K562 (cell line): ENCODE data around the gene RPL39. TPM values are rescaled to one million over a fixed set of nuclear protein-coding genes. Genes with fewer than 3 reads are reported as not detected.

ENCODE experiments used
- AFF1 ChIP-seq, 2 experiments: fragments of 450-650 bp; IDR thresholded peaks; 2 replicates each; pipeline ENCODE4 v1.6.1; 2018; ENCODE audit warnings: mild to moderate bottlenecking in 2 of 2, low read depth in 1 of 2; ENCODE audit not compliant: partially characterized antibody in 2 of 2
- COPS2 ChIP-seq: fragments of 450-650 bp; conservative IDR thresholded peaks from 2 replicates; pipeline ENCODE4 v1.6.1; 2016; ENCODE audit warnings: mild to moderate bottlenecking, moderate library complexity
- EWSR1 ChIP-seq: fragments of 450-650 bp; IDR thresholded peaks from 2 replicates; pipeline ENCODE4 v1.6.1; 2018; ENCODE audit warnings: borderline replicate concordance, mild to moderate bottlenecking, low read depth, moderate library complexity; ENCODE audit not compliant: partially characterized antibody
- FOXP1 ChIP-seq: sonication (generic); formaldehyde crosslinking; IDR thresholded peaks from 2 replicates; pipeline ENCODE4 v1.8.0; 2022; ENCODE audit warnings: mild to moderate bottlenecking, missing genetic modification reagents
- GTF2E2 ChIP-seq: fragments of 200-800 bp; sonication (Bioruptor generic); IDR thresholded peaks from 2 replicates; pipeline ENCODE4 v1.6.1; 2016; ENCODE audit warnings: missing genetic modification characterization, missing compliant biosample characterization
- HMBOX1 ChIP-seq: sonication (generic); IDR thresholded peaks from 2 replicates; pipeline ENCODE4 v1.6.1; 2016
- KDM1A ChIP-seq, 2 experiments: fragments of 450-650 bp; IDR thresholded peaks; 2 replicates each; pipeline ENCODE4 v1.6.1; 2016; ENCODE audit warnings: mild to moderate bottlenecking in 2 of 2
- KLF6 ChIP-seq: fragments of 250-450 bp; sonication (Bioruptor Pico); IDR thresholded peaks from 2 replicates; pipeline ENCODE4 v1.4.0; 2020; ENCODE audit warnings: mild to moderate bottlenecking, moderate library complexity, borderline replicate concordance
- MBD1 ChIP-seq: fragments of 250-450 bp; sonication (Bioruptor Pico); IDR thresholded peaks from 2 replicates; pipeline ENCODE4 v1.8.0; 2022; ENCODE audit warnings: inconsistent platforms
- NR2C1 ChIP-seq, 2 experiments: fragments of 450-650 bp; IDR thresholded peaks; 2 replicates each; pipeline ENCODE4 v1.6.1; 2017; ENCODE audit warnings: mild to moderate bottlenecking in 2 of 2, antibody characterized with exemption in 1 of 2, inconsistent platforms in 1 of 2, missing compliant biosample characterization in 1 of 2, missing genetic modification characterization in 1 of 2
- POLR2H ChIP-seq: IDR thresholded peaks from 2 replicates; pipeline ENCODE4 v1.6.1; 2016; ENCODE audit warnings: missing genetic modification characterization, low read depth, mild to moderate bottlenecking, control low read depth, missing compliant biosample characterization, moderate library complexity
- POLR3G ChIP-seq: IDR thresholded peaks from 2 replicates; pipeline ENCODE4 v1.6.1; 2011; ENCODE audit not compliant: insufficient read length, insufficient replicate concordance; ENCODE audit errors: extremely low read depth
- RBM25 ChIP-seq: fragments of 200-400 bp; formaldehyde crosslinking; IDR thresholded peaks from 2 replicates; pipeline ENCODE4 v1.6.1; 2018; ENCODE audit warnings: low read length, low read depth, moderate library complexity; ENCODE audit not compliant: severe bottlenecking
- SMARCE1 ChIP-seq: fragments of 450-650 bp; IDR thresholded peaks from 2 replicates; pipeline ENCODE4 v1.7.1; 2016; ENCODE audit warnings: mild to moderate bottlenecking
- TEAD1 ChIP-seq, 2 experiments: fragments of 450-650 bp in 1 of 2; sonication (generic) in 1 of 2; formaldehyde crosslinking; IDR thresholded peaks; 2 replicates each; pipeline versions ENCODE4 v1.4.0 to v1.8.0; 2020 to 2022; ENCODE audit warnings: mild to moderate bottlenecking in 2 of 2, missing genetic modification reagents in 1 of 2
- ZBTB2 ChIP-seq: fragments of 450-650 bp; IDR thresholded peaks from 2 replicates; pipeline ENCODE4 v1.6.1; 2016; ENCODE audit warnings: antibody characterized with exemption
- ZNF121 ChIP-seq: sonication (generic); formaldehyde crosslinking; conservative IDR thresholded peaks from 2 replicates; pipeline ENCODE4 v1.8.0; 2022; ENCODE audit warnings: missing genetic modification reagents
- ZNF184 ChIP-seq: sonication (generic); formaldehyde crosslinking; IDR thresholded peaks from 2 replicates; pipeline ENCODE4 v1.5.0; 2020; ENCODE audit warnings: missing genetic modification reagents
- ZNF445 ChIP-seq: fragments of 250-450 bp; sonication (Bioruptor Pico); IDR thresholded peaks from 2 replicates; pipeline ENCODE4 v1.4.0; 2020; ENCODE audit warnings: low read depth, mild to moderate bottlenecking, moderate library complexity
- polyA plus RNA-seq, 8 experiments: library from polyadenylated mRNA; depleted of rRNA in 4 of 8; stranded (reverse) in 5 of 8; unstranded in 3 of 8; fragments of >200 nt; fragmentation: Nextera tagmentation in 2 of 8; fragmentation: Illumina TruSeq in 1 of 8; extraction: Ambion mirVana in 2 of 8; extraction: Trizol in 1 of 8; gene quantifications; 2 replicates each; pipeline versions ENCODE4 v1.2.1 to v1.2.3, GENCODE V29; 2011 to 2014; ENCODE audit warnings: inconsistent platforms in 1 of 8, missing spikeins in 1 of 8
- total RNA-seq, 7 experiments: library from RNA; depleted of rRNA in 6 of 7; stranded (reverse); fragments of >200 nt in 6 of 7; fragmentation: Illumina TruSeq in 2 of 7; extraction: Trizol in 2 of 7; gene quantifications; 2 replicates each; pipeline versions ENCODE4 v1.2.1 to v1.2.3, GENCODE V29; 2011 to 2021; ENCODE audit warnings: low replicate concordance in 1 of 7

RPL39 gene
- total and polyA plus RNA-seq, 9 of the 15 experiments (the other 6 are each of a cell fraction or from before 2014, with no cell fraction given): 1,382 to 5,043 (median 3,226) TPM

- TF ChIP-seq MBD1 (CRISPR knock-in tag): no peak
- TF ChIP-seq POLR2H (tag): peak; percentile 95
- TF ChIP-seq ZNF184 (CRISPR knock-in tag): no peak
- 0 out of 4 replicates have a peak, but pooled peaks of 1 of the 2 experiments have one; percentile 20 for TF ChIP-seq TEAD1 (CRISPR knock-in tag; IDR thresholded peaks at IDR 0.05)
- no peak for TF ChIP-seq SMARCE1
- TF ChIP-seq COPS2: no peak
- TF ChIP-seq FOXP1 (CRISPR knock-in tag): no peak
- no peak for TF ChIP-seq ZBTB2
- peak; percentile 27; the same call in 1 of the 2 replicates for TF ChIP-seq NR2C1 (IDR thresholded peaks at IDR 0.05)
- no peak; the same call in none of the 2 replicates for TF ChIP-seq NR2C1 (tag; IDR thresholded peaks at IDR 0.05)
- TF ChIP-seq GTF2E2 (tag): no peak; the same call in 1 of the 2 replicates
- TF ChIP-seq ZNF445 (CRISPR knock-in tag): no peak
- TF ChIP-seq AFF1 (IDR thresholded peaks at IDR 0.05; ENCODE audit: low read depth in 1 of 2, partially characterized antibody in 2 of 2): peak in 1 of 2 experiments; percentile 33
- no peak for TF ChIP-seq ZNF121 (CRISPR knock-in tag)
- TF ChIP-seq EWSR1: no peak
- TF ChIP-seq KDM1A (IDR thresholded peaks at IDR 0.05): no peak
- TF ChIP-seq HMBOX1: no peak
- TF ChIP-seq KLF6: no peak
- TF ChIP-seq RBM25: no peak
- TF ChIP-seq POLR3G: no peak
Observed at GRCh38 chrX:119791437-119792231, at the start of gene RPL39 (continued).
